ENCODE results near the gene ANXA2R. TPM values are rescaled to one million over a fixed set of nuclear protein-coding genes. Genes with fewer than 3 reads are reported as not detected.

Gene ANXA2R
- total and polyA plus RNA-seq, 2 of the 4 experiments (the other 2 are of a cell fraction): 1.3 to 3.6 TPM

DNA sequence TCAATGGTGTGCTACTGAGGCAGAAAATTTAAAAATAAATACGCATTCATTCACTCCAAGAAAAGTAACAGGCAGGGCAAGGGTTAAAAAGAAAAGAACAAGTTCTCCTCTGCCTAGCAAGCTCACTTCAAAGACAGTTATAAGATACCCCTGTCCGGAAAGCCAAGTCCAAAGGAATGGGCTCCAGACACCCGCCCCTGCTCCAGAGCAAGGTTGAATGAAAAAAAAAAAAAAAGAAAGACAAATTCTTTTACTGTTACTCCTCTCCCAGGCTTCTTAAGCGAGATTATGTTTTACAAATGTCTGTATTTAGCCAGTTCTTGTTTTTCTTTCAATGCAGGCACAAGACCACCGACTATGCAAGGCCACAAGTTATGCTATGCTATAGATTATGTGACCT lies 9.1 kb upstream of the ANXA2R start:
- DNase-seq (no peak), ATAC-seq (ENCODE audit: low read depth) (peak; percentile 24; the same call in 1 of the 2 replicates)

More for the DNA sequence above, 9.1 kb upstream of the ANXA2R start:
- peaks cover 5% of the 10 kb centered on the region; the same call in 1 of the 2 replicates for H3K4me1 ChIP-seq (ENCODE audit: control insufficient read depth, insufficient read depth, low read length)
- H4K20me1 ChIP-seq (ENCODE audit: insufficient read depth, low read length): peaks cover 6% of the 10 kb centered on the region; the same call in 1 of the 2 replicates
- H3K9me1 ChIP-seq (ENCODE audit: insufficient read depth, low read length): 0 out of 2 replicates have a peak, but pooled peaks cover 5% of the 10 kb centered on the region
- H2AFZ ChIP-seq (replicated peaks; ENCODE audit: low read length, poor library complexity): no peak overlapping the region
- no peaks in the 10 kb centered on the region for H3K27me3 ChIP-seq (ENCODE audit: control insufficient read depth, insufficient read depth, low read length)
- no peaks in the 10 kb centered on the region for H3K9me3 ChIP-seq (ENCODE audit: control insufficient read depth, insufficient read depth, low read length)
- peaks cover 6% of the 10 kb centered on the region; the same call in 1 of the 2 replicates for H3K36me3 ChIP-seq (ENCODE audit: control insufficient read depth, insufficient read depth, low read length)
- POLR2A ChIA-PET (ENCODE audit: unreplicated experiment): no interaction called here
- BruUV-seq (replicated peaks): no TSS peak
- no peak overlapping the region for H2BK120ac ChIP-seq (ENCODE audit: low read depth, low read length)
- no peak overlapping the region for H3K4me3 ChIP-seq (ENCODE audit: insufficient read depth, low read depth, low read length)
- intact Hi-C loops (cut with micrococcal nuclease): no loop called here
- dilution Hi-C loops (cut with HindIII; ENCODE audit: low sequenced_read_pairs, unreplicated experiment): no loop called here
- H3K4me2 ChIP-seq (ENCODE audit: low read depth, low read length): no peak overlapping the region
- peaks cover 42 to 57% of the 10 kb centered on the region in 2 experiments for H3K79me1 ChIP-seq (ENCODE audit: low read depth in 1 of 2, low read length in 2 of 2)
- H2AK9ac ChIP-seq (replicated peaks; ENCODE audit: low read depth, low read length, poor library complexity): no peak overlapping the region
- TF ChIP-seq ELK1 (IDR thresholded peaks at IDR 0.05; ENCODE audit: borderline replicate concordance, low read depth, low read length) (no peak), RCOR1 (IDR thresholded peaks at IDR 0.05; ENCODE audit: insufficient replicate concordance, low read length) (no peak), POLR2A (IDR thresholded peaks at IDR 0.05; ENCODE audit: low read depth, low read length) (no peak), MAFK (IDR thresholded peaks at IDR 0.05; ENCODE audit: low read depth, low read length) (no peak), RAD21 (IDR thresholded peaks at IDR 0.05; ENCODE audit: low read length) (no peak), CHD1 (IDR thresholded peaks at IDR 0.05; ENCODE audit: low read depth, low read length) (no peak), SMC3 (IDR thresholded peaks at IDR 0.05; ENCODE audit: low read depth, low read length) (no peak), FOS (IDR thresholded peaks at IDR 0.05; ENCODE audit: low read depth, low read length) (no peak), MAZ (IDR thresholded peaks at IDR 0.05; ENCODE audit: borderline replicate concordance, low read depth, low read length) (no peak), USF2 (IDR thresholded peaks at IDR 0.05; ENCODE audit: low read depth, low read length) (no peak), RFX5 (IDR thresholded peaks at IDR 0.05; ENCODE audit: low read depth, low read length) (no peak), BHLHE40 (IDR thresholded peaks at IDR 0.05; ENCODE audit: low read depth, low read length) (no peak), MXI1 (IDR thresholded peaks at IDR 0.05; ENCODE audit: borderline replicate concordance, low read depth, low read length) (no peak), NFE2L2 (IDR thresholded peaks at IDR 0.05; ENCODE audit: low read depth, low read length) (no peak)
- TF ChIP-seq, protein P1, sequence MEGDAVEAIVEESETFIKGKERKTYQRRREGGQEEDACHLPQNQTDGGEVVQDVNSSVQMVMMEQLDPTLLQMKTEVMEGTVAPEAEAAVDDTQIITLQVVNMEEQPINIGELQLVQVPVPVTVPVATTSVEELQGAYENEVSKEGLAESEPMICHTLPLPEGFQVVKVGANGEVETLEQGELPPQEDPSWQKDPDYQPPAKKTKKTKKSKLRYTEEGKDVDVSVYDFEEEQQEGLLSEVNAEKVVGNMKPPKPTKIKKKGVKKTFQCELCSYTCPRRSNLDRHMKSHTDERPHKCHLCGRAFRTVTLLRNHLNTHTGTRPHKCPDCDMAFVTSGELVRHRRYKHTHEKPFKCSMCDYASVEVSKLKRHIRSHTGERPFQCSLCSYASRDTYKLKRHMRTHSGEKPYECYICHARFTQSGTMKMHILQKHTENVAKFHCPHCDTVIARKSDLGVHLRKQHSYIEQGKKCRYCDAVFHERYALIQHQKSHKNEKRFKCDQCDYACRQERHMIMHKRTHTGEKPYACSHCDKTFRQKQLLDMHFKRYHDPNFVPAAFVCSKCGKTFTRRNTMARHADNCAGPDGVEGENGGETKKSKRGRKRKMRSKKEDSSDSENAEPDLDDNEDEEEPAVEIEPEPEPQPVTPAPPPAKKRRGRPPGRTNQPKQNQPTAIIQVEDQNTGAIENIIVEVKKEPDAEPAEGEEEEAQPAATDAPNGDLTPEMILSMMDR (conservative IDR thresholded peaks at IDR 0.05; ENCODE audit: low read depth, low read length): no peak
- H3K18ac ChIP-seq (ENCODE audit: low read depth, low read length): no peak overlapping the region
- no CpG with 5 or more reads among the region's 5 CpGs for WGBS, 2 experiments (ENCODE audit: extremely low coverage in 2 of 2, insufficient read length in 1 of 2)
- no peak overlapping the region for H2AK5ac ChIP-seq (ENCODE audit: low read depth, low read length)
- no peak overlapping the region for H3K9ac ChIP-seq (ENCODE audit: low read depth, low read length)
- H3K56ac ChIP-seq (ENCODE audit: extremely low read depth, insufficient read depth, low read length): no peak overlapping the region
- no peak overlapping the region for H3K4ac ChIP-seq (ENCODE audit: low read depth, low read length)
- in situ Hi-C loops (cut with MboI; ENCODE audit: low sequenced_read_pairs): no loop called here
- H4K5ac ChIP-seq (ENCODE audit: low read depth, low read length): no peak overlapping the region
- no peak overlapping the region for H4K8ac ChIP-seq (ENCODE audit: low read depth in 2 of 2, low read length in 2 of 2)
- no peak overlapping the region for H2BK5ac ChIP-seq (ENCODE audit: low read depth, low read length, poor library complexity, severe bottlenecking)
- H3K27ac ChIP-seq (ENCODE audit: insufficient read depth, low read length): no peak overlapping the region
- H2BK20ac ChIP-seq (ENCODE audit: low read depth, low read length): no peak overlapping the region
- H3K14ac ChIP-seq (replicated peaks; ENCODE audit: low read depth, low read length): 0 out of 2 replicates have a peak overlapping the region, but pooled peaks have one; percentile 16
- H4K91ac ChIP-seq (ENCODE audit: insufficient read depth, low read depth, low read length): no peak overlapping the region
- no peak overlapping the region for H3K23ac ChIP-seq (ENCODE audit: low read depth, low read length)
- no peak overlapping the region for H2BK15ac ChIP-seq (ENCODE audit: low read depth, low read length)
- CTCF ChIA-PET: no interaction called here
